ENCODE data around the gene NUP62. TPM values are rescaled to one million over a fixed set of nuclear protein-coding genes. Genes with fewer than 3 reads are reported as not detected.

NUP62 gene
- total and polyA plus RNA-seq, 2 of the 4 experiments (the other 2 are of a cell fraction) = 21.3 to 29.7 TPM

DNA sequence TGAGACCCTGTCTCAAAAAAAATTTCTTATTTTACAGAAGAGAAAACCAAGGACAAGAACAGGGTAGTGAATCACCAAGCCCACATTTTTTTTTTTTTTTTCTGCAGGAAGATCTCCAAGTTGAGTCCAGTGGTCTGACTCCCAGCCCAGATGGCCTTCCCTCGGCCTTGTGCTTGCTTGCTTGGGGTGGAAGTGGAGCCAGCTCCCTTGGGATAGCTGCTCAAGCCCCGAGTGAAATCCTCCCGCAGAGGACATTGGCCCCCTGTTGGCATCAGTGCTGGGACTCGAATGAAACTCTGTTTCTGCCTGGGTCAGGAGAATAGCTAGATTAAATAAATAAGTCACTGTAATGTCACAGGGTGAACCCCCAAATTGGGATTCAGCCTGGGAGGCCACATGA, 9.4 kb upstream of the NUP62 start:
- TF ChIP-seq, protein P1, sequence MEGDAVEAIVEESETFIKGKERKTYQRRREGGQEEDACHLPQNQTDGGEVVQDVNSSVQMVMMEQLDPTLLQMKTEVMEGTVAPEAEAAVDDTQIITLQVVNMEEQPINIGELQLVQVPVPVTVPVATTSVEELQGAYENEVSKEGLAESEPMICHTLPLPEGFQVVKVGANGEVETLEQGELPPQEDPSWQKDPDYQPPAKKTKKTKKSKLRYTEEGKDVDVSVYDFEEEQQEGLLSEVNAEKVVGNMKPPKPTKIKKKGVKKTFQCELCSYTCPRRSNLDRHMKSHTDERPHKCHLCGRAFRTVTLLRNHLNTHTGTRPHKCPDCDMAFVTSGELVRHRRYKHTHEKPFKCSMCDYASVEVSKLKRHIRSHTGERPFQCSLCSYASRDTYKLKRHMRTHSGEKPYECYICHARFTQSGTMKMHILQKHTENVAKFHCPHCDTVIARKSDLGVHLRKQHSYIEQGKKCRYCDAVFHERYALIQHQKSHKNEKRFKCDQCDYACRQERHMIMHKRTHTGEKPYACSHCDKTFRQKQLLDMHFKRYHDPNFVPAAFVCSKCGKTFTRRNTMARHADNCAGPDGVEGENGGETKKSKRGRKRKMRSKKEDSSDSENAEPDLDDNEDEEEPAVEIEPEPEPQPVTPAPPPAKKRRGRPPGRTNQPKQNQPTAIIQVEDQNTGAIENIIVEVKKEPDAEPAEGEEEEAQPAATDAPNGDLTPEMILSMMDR (conservative IDR thresholded peaks at IDR 0.05; ENCODE audit: low read depth, low read length) = no peak
- TF ChIP-seq, protein P2, sequence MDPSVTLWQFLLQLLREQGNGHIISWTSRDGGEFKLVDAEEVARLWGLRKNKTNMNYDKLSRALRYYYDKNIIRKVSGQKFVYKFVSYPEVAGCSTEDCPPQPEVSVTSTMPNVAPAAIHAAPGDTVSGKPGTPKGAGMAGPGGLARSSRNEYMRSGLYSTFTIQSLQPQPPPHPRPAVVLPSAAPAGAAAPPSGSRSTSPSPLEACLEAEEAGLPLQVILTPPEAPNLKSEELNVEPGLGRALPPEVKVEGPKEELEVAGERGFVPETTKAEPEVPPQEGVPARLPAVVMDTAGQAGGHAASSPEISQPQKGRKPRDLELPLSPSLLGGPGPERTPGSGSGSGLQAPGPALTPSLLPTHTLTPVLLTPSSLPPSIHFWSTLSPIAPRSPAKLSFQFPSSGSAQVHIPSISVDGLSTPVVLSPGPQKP (IDR thresholded peaks at IDR 0.05; ENCODE audit: borderline replicate concordance, low read depth, low read length) = no peak
- no peak for TF ChIP-seq NFE2L2 (IDR thresholded peaks at IDR 0.05; ENCODE audit: low read depth, low read length)
- TF ChIP-seq, protein P3, sequence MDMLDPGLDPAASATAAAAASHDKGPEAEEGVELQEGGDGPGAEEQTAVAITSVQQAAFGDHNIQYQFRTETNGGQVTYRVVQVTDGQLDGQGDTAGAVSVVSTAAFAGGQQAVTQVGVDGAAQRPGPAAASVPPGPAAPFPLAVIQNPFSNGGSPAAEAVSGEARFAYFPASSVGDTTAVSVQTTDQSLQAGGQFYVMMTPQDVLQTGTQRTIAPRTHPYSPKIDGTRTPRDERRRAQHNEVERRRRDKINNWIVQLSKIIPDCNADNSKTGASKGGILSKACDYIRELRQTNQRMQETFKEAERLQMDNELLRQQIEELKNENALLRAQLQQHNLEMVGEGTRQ (IDR thresholded peaks at IDR 0.05; ENCODE audit: low read depth, low read length) = no peak
- TF ChIP-seq MXI1 (IDR thresholded peaks at IDR 0.05; ENCODE audit: borderline replicate concordance, low read depth, low read length) = no peak
- TF ChIP-seq RFX5 (IDR thresholded peaks at IDR 0.05; ENCODE audit: low read depth, low read length) = no peak
- TF ChIP-seq BHLHE40 (IDR thresholded peaks at IDR 0.05; ENCODE audit: low read depth, low read length) = no peak
- TF ChIP-seq CHD1 (IDR thresholded peaks at IDR 0.05; ENCODE audit: low read depth, low read length) = no peak
- TF ChIP-seq RAD21 (IDR thresholded peaks at IDR 0.05; ENCODE audit: low read length) = no peak
- no peak for TF ChIP-seq MAZ (IDR thresholded peaks at IDR 0.05; ENCODE audit: borderline replicate concordance, low read depth, low read length)
- no peak for TF ChIP-seq FOS (IDR thresholded peaks at IDR 0.05; ENCODE audit: low read depth, low read length)
- no peak for TF ChIP-seq POLR2A (IDR thresholded peaks at IDR 0.05; ENCODE audit: low read depth, low read length)
- no peak for TF ChIP-seq RCOR1 (IDR thresholded peaks at IDR 0.05; ENCODE audit: insufficient replicate concordance, low read length)
- no peak for TF ChIP-seq CEBPB (IDR thresholded peaks at IDR 0.05; ENCODE audit: low read depth, low read length)
- TF ChIP-seq MAFK (IDR thresholded peaks at IDR 0.05; ENCODE audit: low read depth, low read length) = no peak
- TF ChIP-seq SMC3 (IDR thresholded peaks at IDR 0.05; ENCODE audit: low read depth, low read length) = no peak
- H3K27ac ChIP-seq (ENCODE audit: insufficient read depth, low read length) = no peak overlapping the region
- no peak overlapping the region for H4K91ac ChIP-seq (ENCODE audit: insufficient read depth, low read depth, low read length)
- H2BK5ac ChIP-seq (ENCODE audit: low read depth, low read length, poor library complexity, severe bottlenecking) = no peak overlapping the region
- DNase-seq = no peak
- no TSS peak for BruUV-seq (replicated peaks)
- H3K36me3 ChIP-seq (ENCODE audit: control insufficient read depth, insufficient read depth, low read length) = no peaks in the 10 kb centered on the region
- H2BK20ac ChIP-seq (ENCODE audit: low read depth, low read length) = no peak overlapping the region
- no peak overlapping the region for H2AK9ac ChIP-seq (replicated peaks; ENCODE audit: low read depth, low read length, poor library complexity)
- no peaks in the 10 kb centered on the region for H3K79me1 ChIP-seq (ENCODE audit: low read depth in 1 of 2, low read length in 2 of 2)
- H3K14ac ChIP-seq (replicated peaks; ENCODE audit: low read depth, low read length) = no peak overlapping the region
- H3K4me2 ChIP-seq (ENCODE audit: low read depth, low read length) = no peak overlapping the region
- H3K4me3 ChIP-seq (ENCODE audit: insufficient read depth, low read depth, low read length) = no peak overlapping the region
- no peaks in the 10 kb centered on the region for H3K9me3 ChIP-seq (ENCODE audit: control insufficient read depth, insufficient read depth, low read length)
- H2AFZ ChIP-seq (replicated peaks; ENCODE audit: low read length, poor library complexity) = no peak overlapping the region
- H3K9ac ChIP-seq (ENCODE audit: low read depth, low read length) = no peak overlapping the region
- ChIA-PET CTCF (interaction anchor here (1.1 kb wide), 1 partner anchor 112 kb away, joined by 3 read pairs; no protein-coding TSS in a partner anchor), POLR2A (ENCODE audit: unreplicated experiment) (no interaction called here)
- in situ Hi-C loops (cut with MboI; ENCODE audit: low sequenced_read_pairs) (loop anchor here (10.0 kb wide), 2 partner anchors 46 to 206 kb away; no protein-coding TSS in a partner anchor), intact Hi-C loops (cut with micrococcal nuclease) (no loop called here), dilution Hi-C loops (cut with HindIII; ENCODE audit: low sequenced_read_pairs, unreplicated experiment) (no loop called here)
- H3K56ac ChIP-seq (ENCODE audit: extremely low read depth, insufficient read depth, low read length) = no peak overlapping the region
- no peaks in the 10 kb centered on the region; the same call in 1 of the 2 replicates for H3K27me3 ChIP-seq (ENCODE audit: control insufficient read depth, insufficient read depth, low read length)
- no peak overlapping the region for H2BK15ac ChIP-seq (ENCODE audit: low read depth, low read length)
- H3K18ac ChIP-seq (ENCODE audit: low read depth, low read length) = no peak overlapping the region
- H4K5ac ChIP-seq (ENCODE audit: low read depth, low read length) = no peak overlapping the region
- H3K23ac ChIP-seq (ENCODE audit: low read depth, low read length) = no peak overlapping the region
- ATAC-seq (ENCODE audit: low read depth) = no peak
- no peak overlapping the region for H3K4ac ChIP-seq (ENCODE audit: low read depth, low read length)
- H3K9me1 ChIP-seq (ENCODE audit: insufficient read depth, low read length) = no peaks in the 10 kb centered on the region
- H4K8ac ChIP-seq (ENCODE audit: low read depth in 2 of 2, low read length in 2 of 2) = no peak overlapping the region
- 80% methylated on average over 3 of the region's 4 CpGs; no CpG with 5 or more reads in 1 of the 2 experiments for WGBS, 2 experiments (ENCODE audit: extremely low coverage in 2 of 2, insufficient read length in 1 of 2)
- no peak overlapping the region for H2BK120ac ChIP-seq (ENCODE audit: low read depth, low read length)
- H4K20me1 ChIP-seq (ENCODE audit: insufficient read depth, low read length) = no peaks in the 10 kb centered on the region
- H3K4me1 ChIP-seq (ENCODE audit: control insufficient read depth, insufficient read depth, low read length) = no peaks in the 10 kb centered on the region
- no peak overlapping the region for H2AK5ac ChIP-seq (ENCODE audit: low read depth, low read length)
